ENCODE measurements around the gene FAM20B.
"Not testable (repeated sequence)": the region's sequence is repeated elsewhere in the genome, so short reads cannot be mapped to it uniquely, and the experiment has no call there.

Gene FAM20B, protein sequence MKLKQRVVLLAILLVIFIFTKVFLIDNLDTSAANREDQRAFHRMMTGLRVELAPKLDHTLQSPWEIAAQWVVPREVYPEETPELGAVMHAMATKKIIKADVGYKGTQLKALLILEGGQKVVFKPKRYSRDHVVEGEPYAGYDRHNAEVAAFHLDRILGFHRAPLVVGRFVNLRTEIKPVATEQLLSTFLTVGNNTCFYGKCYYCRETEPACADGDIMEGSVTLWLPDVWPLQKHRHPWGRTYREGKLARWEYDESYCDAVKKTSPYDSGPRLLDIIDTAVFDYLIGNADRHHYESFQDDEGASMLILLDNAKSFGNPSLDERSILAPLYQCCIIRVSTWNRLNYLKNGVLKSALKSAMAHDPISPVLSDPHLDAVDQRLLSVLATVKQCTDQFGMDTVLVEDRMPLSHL

DNA sequence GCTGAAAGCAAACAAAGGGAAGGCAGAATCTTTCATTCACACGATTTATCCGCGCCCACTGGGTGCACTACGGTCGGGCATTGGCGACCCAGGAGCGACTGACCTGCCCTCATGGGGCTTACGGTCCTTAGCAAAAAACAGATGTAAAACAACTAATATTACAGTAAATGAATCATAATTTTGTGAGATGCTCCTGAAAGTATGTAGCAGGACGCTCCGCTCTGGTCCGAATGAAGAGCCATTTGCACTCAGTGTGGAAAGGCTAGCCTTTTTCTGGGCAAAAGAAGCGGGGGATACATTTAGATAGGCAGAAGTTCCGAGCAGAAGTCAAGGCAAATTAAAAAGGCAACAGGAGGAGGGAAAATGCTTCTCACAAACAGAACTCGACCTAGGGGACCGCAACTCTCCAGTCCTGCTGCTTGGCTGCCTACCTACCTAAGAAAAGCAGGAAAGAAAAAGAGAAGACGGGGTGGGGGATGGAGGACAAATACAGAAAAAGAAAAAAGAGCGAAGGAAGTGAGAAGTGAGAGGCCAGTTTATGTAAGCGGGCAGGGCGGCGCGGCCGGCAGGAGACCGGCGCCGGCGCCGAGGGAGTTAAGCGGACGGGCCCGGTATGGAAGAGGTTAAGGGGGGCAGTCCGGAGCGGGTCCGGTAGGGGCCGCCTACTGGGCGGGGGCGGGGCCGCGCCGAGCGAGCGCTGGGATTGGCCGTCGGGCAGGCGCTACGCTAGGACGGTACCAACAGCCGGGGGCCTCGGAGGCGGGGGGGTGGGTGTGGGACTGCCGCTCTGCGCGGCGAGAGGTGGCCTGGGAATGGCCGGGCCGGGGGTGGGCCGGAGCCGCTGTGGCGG lies at the start of gene FAM20B:
Gene FAM20B, plus strand, starts transcription at position 770 of the 850 bp plus-strand sequence. CDS start 17,954 bp downstream, outside the sequence.
- peak; percentile 90 for DNase-seq (ENCODE audit: low spot score)

DNA sequence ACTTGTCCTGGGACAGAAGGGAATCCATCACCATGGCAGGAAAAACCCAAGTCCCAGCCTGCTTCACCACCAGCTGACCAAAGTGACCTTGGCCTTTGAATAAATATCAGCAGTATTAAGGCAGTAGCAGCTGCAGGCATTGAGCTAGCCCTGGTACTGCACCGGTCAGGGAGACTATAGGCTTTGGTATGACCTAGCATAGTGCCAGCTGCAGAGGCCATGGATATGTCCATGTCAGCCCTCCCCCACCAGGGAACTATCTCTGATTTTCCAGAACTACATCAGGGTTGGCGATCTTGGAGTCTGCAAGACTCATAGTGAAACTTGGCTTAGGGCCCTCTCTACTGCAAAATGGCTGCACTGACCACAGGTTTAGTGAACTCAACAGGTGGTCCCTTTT lies 49.2 kb upstream of the FAM20B start:
- no peak for DNase-seq (ENCODE audit: low spot score)

DNA sequence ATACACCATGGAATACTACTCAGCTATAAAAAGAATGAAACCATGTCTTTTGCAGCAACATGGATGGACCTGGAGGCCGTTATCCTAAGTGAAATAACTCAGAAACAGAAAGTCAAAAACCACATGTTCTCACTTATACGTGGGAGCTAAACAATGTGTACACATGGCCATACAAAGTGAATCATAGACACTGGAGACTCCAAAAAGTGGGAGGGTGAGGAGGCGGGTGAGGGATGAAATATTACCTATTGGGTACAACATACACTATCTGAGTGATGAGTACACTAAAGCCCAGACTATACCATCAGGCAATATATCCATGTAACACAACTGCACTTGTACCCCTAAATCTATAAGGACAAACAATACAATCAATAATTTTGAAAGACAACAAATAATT lies 39.5 kb upstream of the FAM20B start:
- no peak for DNase-seq (ENCODE audit: low spot score)

DNA sequence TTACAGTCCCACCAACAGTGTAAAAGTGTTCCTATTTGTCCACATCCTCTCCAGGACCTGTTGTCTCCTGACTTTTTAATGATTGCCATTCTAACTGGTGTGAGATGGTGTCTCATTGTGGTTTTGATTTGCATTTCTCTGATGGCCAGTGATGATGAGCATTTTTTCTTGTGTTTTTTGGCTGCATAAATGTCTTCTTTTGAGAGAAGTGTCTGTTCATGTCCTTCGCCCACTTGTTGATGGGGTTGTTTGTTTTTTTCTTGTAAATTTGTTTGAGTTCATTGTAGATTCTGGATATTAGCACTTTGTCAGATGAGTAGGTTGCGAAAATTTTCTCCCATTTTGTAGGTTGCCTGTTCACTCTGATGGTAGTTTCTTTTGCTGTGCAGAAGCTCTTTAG lies 37.5 kb upstream of the FAM20B start:
- DNase-seq (ENCODE audit: low spot score) = not testable (repeated sequence)

DNA sequence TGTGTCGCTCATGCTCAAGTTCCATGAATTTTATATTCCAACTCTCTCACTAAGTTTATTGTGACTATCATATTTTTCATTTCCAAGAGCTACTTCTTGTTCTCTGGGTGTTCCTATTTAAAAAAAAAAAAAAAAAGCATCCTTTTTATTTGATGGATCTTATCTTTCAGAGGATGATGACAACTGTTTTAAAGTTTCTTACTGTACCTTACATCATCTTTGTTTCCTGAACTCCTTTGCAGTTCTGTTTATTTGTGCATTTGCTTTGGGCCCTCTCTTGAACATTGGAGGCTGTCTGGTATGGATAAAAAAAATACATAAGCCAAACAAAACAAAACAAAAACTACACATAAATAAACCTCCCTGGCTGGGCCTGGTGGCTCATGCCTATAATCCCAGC lies 32.1 kb upstream of the FAM20B start:
- no peak for DNase-seq (ENCODE audit: low spot score)

DNA sequence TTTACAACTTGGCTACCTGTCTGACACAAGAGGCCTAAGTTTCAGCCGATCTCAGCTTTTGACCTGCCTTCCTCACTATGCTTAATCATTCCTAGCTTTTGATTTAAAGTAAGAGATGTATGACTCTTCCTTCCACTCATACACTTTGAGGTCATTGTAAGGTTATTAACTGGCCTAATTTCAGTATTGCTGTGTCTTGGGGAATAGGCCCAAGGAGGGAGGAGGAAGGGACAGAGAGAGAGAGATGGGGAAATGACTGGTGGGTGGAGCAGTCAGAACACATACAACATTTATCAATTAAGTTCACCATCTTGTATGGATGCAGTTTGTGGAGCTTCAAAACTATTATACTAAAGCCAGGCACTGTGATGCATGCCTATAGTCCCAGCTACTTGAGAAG lies 28.3 kb upstream of the FAM20B start:
- DNase-seq (ENCODE audit: low spot score) = no peak

DNA sequence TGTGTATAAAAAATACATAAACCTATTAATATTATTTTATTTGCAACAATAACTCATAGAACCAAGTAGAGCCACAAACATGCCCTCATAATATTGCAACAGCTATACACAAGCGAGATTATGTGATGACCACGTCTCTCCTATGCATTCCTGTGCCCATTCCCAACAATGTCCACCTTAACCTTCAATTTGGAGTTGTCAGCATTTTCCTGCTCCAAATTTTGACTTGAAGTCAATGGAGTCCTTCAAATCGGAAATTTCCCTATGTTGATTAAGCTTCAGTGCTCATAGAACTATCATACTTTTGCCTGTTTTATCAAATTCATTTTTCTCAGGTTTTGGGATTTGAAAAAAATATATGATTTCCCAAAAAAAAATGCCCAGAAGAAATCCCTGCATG lies 27.4 kb upstream of the FAM20B start:
- no peak for DNase-seq (ENCODE audit: low spot score)

DNA sequence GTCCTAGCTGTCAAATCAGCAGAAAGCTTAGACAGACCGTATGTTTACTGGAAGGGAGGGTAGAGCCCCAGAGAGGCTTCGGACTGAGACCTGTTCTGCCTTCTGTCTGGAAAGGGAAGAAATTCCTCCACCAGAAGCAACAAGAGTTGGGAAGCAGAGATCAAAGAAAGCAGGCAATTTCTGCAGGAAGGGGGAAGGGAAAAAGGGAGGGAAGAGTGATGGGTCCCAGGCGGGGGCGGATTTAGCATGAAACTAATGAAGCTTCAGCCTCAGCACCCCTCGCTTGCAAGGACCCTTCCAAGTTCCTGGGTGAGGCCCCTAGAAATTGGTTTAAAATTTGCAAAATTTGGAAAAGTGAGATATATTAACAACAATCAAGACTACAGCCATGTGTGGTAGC lies 26.6 kb upstream of the FAM20B start:
- no peak for DNase-seq (ENCODE audit: low spot score)

DNA sequence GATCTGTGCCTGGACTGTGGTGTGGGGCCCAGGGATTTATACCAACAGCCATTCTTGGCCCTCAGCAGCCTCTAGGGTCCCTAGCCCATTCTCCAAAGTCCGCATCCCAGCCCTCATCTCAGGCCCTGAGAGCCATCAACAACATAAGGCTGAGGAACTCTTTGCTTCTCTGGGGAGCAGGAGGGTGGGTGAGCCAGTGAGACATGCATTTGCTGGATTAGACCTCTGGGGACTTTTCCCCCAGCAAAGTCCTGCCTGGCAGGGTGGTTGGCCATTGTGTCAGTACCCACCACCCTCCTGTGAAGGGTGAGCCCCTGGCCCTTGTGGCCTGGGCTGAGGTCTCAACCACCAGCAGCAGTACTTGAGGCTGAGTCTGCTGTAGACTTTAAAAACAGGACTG lies 24.2 kb upstream of the FAM20B start:
- no peak for DNase-seq (ENCODE audit: low spot score)

DNA sequence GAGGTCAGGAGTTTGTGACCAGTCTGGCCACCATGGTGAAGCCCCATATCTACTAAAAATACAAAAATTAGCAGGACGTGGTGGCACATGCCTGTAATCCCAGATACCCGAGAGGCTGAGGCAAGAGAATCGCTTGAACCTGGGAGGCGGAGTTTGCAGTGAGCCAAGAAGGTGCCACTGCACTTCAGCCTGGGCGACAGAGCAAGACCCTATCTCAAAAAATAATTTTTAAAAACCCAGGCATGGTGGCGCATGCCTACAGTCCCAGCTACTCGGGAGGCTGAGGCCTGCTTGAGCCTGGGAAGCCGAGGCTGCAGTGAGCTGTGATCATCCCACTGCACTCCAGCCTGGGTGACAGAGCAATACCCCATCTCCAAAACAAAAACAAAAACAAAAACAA lies 23.6 kb upstream of the FAM20B start:
- DNase-seq (ENCODE audit: low spot score) = not testable (repeated sequence)

DNA sequence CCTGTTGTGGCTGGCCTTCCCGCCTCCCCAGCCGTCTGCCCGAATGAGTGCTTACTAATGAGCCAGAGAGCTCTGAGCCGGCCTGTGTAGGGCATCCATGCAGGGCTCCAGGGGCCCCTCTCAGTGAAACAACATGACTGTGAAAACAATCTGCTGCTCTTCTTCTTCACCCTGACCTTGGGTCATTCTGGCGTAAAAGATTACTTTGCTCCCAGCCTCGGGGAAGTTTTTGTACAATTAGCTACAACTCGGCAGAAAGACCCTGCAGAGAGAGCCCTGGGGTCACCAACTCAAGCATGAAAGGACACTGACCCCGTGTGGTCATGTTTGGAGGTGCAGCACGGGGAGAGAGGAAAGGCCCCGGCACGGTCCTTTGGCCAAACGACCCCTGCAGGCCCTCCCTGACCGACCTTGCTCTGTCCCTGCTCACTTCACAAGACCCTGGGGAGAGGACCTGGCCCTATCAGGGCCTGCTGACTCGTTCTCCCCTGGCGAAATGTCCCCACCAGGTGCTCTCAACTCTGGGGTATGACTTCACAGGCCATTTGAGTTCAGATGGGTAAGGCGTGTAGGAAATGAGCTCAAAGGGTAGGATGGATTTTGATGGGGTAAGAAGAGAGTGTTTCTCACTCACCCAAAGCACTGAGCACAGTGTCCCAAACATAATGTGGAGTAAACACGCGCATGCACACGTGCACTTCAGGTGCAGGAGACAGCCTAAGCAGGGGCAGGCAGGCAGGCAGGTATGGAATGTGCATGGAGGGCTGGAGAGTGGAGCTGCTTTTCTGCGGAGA lies 22.9 kb upstream of the FAM20B start:
- DNase-seq (ENCODE audit: low spot score) = peak; percentile 54

DNA sequence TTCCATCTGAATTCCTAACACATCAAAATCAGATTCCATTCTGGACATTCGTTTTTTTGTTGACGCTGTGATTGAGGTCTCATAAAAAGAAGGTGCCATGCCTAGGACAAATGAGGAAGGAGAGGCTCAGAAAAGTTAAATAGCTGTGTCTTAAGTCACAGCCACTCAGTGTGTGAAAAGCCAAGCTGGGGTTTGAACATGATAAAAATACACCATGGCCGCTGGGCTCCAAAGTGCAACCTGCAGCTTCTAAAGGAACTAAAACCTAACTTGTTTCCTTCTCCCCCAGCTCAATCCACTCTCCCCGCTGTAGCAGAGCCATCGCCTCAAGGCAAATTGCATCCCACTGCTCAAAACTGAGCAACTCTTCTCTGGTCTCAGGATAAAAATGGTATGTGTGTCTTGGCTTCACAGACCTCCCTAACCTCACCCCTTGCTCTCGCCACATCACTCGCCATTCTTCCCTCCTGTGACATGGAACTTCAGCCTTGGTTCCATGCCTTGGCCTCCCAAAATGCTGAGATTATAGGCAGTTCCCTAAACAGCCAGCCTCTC lies 22.1 kb upstream of the FAM20B start:
- no peak for DNase-seq (ENCODE audit: low spot score)

DNA sequence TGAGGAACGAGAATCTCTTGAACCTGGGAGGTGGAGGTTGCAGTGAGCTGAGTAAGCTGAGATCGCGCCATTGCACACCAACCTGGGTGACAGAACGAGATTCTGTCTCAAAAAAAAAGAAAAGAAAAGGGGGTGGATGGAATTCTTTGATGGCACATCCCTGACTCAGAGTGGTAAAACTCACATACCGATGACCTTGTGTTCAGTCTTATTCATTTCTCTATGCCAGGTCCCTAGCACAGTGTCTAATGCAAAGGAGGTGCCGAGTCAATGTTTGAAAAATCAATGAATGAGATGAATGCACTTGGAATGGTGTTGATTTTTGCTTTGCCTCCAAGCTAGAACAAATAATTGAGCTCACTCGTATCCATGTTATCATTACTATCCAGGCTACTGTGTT lies 18.5 kb upstream of the FAM20B start:
- DNase-seq (ENCODE audit: low spot score) = no peak

DNA sequence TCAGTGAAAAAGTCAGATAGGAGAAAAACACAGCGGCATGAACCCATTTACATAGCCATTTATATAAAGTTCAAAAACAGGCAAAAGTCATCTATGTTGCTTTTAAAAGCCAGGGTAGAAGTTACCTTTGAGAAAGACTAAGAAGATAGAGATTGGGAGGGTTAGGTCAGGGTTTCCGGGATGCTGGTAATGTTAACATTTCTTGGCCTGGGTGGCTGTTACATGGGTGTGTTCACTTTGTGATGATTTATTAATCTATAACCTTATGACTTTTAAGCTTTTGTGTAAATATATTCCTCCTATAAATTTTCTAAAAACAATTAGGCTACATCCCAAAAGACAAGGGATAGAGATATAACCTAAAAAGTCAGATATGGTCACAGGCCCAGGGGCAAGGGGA lies 15.0 kb upstream of the FAM20B start:
- no peak for DNase-seq (ENCODE audit: low spot score)

DNA sequence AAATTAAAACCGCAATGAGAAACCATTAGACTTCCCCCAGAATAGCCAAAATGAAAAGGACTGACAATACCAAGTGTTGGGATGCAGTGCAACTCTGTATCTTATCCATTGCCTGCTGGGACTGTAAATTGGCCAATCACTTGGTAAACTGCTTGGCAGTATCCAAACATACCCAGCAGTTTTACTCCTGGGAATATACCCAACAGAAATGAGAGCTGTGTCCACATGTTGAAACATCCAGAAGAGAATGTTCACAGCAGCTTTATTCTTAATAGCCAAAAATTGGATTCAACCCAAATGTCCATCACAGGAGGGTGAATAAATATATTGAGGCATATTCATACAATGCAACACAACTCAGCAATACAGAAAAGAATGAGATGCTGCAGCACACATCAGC lies 13.7 kb upstream of the FAM20B start:
- no peak for DNase-seq (ENCODE audit: low spot score)

DNA sequence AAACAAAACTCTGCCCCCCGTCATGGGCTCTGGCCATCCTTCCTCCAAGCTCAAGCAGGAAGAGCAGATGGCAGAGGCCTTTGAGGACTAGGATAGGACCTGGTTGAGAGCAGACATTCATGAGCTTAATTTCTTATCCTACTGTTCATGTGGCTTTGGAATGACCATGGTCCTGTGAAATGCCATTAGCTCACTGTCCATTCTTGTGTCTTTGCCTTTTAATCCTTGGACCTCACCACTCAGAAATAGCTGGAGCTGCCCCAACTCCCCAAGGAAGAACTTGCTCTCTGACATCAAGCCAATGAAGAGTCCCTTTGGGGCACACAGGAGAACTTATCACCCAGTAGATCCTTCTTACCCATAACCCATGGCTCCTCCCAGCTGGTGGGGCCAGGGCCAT lies 11.6 kb upstream of the FAM20B start:
- no peak for DNase-seq (ENCODE audit: low spot score)

DNA sequence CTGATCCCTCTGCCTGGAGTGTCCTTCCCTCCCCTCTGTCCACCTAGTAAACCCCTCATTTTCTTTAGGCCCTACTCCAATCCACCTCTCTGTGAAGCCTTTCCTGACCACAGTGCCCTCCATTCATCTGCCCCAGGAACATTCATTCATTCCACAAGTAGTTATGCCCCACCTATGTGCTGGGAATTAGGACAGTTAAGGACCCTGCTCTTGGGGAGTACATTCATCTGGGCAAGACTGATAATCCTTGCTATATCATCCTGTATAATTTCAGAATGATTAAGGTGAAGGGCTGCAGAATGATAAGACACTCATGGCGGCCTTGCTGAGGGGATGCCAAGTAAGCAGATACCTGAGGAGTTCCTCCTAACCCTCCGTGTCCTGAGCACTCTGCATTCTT lies 10.3 kb upstream of the FAM20B start:
- no peak for DNase-seq (ENCODE audit: low spot score)

DNA sequence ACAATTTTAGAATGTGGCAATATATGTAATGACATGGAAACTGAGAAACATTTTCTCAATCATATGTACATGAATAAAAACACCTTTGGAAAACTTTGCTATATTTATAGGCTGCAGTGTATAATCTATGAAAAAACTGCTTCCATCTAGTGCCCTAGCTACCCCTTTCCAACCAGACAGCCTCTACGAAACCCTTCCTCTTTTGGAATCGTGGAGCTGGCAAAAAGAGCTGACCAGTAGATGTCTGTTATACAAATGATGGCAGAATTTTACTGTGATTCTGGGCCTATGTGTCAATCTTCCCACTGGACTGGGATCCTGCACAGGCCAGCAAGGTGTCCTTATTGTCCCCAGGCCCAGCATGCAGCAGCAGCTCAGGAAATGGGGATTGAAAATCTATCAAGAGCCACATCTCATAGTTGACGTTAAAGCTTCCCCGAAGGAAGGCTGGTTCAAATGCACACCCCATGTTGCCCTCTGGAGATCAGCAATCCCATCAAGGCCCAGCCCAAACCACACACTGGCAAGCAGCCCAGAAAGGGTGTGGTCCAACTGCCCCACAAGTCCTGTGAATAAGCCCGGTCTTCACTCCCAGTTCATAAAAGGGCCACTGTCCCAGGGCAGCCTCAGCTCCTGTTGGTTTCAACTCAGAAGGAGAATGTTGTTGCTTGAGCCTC lies 8.8 kb upstream of the FAM20B start:
- DNase-seq (ENCODE audit: low spot score) = no peak

DNA sequence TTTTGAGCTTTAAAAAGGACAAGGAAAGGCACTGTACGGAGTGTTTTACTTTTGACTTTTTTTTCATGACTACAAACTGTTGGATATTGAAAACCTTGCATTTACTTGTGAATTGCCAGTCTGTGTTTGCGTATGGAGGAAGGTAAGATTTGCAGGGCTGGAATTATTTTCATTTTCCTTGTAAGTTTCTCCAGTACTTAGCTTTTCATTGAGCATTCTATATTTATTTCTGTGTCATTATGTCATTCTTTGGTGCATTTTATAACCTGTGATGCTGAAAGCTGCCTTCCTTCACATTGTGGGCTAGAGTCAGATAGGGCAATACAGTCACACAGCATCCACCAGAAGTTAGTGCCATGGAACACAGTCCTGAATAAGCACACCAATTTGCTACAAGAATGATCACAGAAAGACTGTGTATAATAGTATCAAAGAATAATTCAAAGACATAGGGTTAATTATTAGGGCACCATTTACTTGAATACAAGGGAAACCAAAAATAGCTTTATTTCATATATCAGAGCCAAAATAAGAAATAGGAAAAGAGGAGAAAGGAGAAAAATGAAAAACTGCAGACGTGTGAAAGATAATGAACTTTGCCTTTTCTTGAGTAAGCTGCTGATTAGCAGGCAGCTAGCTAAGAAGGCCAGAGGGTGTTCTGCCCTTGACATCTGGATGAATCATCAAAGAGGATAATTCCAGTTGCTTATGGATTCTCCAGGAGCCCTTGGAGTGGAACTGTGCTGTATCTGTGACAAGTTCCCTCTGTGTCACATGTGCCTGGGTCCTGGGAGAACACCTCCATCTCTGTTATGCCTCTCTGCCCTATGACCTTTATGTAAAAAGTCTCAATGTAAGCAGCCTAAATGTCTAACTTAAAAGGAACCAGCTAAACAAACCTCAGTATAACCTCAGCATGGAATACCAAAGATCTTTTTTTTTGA lies 8.0 kb upstream of the FAM20B start:
- no peak for DNase-seq (ENCODE audit: low spot score)

DNA sequence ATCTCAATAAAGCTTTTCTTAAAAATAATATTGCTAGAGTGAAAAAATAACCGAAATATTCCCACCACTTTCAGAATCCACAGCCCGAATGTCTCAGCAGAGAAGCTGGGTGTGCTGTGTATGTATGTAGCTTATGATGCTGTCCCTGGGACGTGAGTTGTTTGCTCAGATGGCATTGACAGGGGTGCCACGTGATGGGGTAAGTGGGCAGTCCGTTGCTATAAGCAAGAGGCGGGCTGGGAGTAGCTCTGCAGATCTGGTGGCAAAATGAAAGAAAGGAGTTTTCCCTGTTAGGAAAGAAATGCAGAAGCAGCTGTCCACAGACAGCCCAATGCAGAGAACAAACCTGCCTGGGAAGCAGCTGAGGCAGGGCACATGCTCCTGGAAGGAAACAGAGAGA lies 3.8 kb upstream of the FAM20B start:
- DNase-seq (ENCODE audit: low spot score) = no peak
